NCI-H187 treated with DMSO at 0.1 percent for 48 hours (cell line): ENCODE results near the gene FOXO6.
"Not testable (repeated sequence)": the region's sequence is repeated elsewhere in the genome, so short reads cannot be mapped to it uniquely, and the experiment has no call there.

Source experiments
- DNase-seq: peaks from one replicate; lab custom pipeline; 2025; lab: John Stamatoyannopoulos, UW

FOXO6 gene

GRCh38 chr1:41329662-41330587, 31.3 kb upstream of the FOXO6 start:
- no peak for DNase-seq

DNA sequence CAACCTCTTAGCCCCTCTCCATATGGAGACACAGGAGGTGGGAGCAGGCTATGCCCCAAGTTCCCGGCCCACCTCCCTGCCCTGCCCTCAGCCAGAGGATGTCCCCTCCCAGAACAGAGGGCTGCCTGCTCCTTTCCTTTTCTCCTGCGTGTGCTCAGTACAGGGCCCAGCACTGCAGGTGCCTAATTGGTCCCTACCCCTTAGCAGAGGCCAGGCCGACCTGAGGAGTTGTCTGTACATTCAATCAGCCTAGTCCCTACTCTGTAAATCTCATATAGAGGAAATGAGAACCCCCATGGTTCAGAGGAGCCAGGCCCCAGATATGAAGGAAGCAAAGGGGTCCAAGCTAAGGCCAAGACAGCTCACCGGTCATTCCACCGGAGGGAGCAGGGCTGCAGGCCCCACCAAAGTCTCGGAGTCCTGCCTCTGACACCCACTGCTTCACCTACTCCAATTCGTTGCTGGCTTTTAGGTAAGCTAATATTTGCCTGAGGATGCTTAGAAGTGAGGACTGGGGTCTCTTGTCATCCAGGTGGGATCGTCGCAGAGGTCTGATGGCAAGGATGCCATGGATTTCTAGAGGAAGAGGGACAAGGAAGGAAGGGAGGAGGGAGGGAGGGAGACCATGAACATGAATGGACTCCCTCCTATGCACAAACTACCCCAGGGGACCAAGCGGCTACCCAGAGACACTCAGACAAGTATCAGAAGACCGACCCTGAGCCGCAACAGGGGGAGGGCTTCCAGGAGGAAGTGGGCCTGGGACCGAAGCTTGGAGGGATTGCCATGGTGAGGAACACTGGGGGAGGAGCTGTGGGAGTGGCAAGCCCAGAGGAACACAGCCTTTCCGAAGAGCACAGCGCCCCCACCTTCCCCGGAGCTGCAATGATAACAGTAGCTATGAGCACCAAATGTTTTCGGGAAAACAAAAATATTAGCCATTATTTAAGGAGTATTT, 30.4 kb upstream of the FOXO6 start:
- no peak for DNase-seq

GRCh38 chr1:41331546-41331917, 29.7 kb upstream of the FOXO6 start:
- DNase-seq, result no peak

GRCh38 chr1:41332161-41332560, 29.1 kb upstream of the FOXO6 start:
- DNase-seq, result not testable (repeated sequence)

GRCh38 chr1:41333146-41333784, 28.0 kb upstream of the FOXO6 start:
- DNase-seq, result no peak

DNA sequence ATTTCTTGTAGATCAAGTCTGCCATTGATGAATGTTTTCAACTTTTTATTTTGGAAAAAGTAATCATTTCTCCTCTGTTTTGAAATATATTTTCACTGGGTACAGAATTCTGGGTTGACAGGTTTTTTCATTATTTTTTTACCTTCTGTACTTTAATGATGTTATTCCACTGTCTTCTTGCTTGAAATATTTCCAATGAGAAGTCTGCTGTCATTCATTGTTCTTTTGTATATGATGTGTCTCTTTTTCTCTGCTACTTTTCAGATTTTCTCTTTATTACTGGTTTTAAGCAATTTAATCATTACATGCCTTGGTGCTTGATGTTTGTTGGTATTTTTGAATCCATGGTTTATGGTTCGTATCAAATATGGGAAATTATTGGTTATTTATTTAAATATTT, 22.4 kb upstream of the FOXO6 start:
- DNase-seq, result no peak

- no peak for DNase-seq
Measured at GRCh38 chr1:41340655-41341364, 20.4 kb upstream of the FOXO6 start.

DNA sequence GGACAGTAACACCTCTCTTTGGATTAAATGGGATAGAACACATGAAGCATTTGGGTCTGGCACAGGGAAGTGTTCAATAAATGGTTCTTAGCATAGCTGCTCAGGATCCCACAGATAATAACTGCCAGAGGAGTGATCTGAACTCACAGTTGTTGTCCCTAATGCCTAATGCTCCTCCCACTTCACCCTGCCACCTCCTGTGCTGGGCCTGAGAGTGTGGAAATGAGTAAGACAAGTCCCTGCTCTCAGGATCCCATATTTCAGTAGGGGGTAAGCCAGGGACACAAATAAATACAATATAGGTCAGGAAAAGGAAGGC, 19.9 kb upstream of the FOXO6 start:
- no peak for DNase-seq

DNA sequence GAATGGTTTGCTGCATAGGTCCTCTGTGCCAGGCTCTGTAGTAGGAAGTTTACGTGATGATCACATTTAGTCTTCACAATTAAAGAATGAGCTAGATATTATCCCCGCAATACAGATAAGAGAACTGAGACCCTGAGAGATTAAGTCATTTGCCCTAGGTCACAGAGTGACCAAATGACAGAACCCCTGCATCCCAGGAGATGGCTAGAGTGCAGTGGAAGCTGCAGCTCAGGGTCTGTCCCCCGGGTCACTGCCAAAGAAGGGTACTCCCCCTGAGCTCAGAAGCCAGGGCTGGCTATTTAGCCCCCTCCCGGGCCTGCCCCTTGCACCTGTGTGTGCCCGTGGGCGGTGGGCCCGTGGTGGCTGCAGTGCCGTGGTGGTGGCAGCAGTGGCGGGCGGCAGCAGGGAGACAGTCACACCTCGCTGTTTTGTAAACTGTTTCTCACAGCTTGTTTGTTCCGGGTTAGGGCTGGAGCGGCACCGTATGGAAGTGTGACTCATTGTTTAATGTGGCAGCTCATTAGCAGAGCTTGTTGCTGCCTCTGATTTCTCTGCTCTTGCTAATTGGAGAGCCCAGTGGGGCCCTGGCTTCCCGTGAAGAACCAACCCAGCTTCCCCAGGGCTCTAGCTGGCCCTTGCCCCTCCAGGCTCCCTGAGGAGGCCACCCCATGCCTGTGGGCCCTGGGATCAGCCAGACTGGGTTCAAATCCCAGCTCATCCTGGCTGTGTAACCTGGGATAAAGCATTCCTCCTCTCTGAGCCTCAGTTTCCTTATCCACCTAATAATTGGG, 19.3 kb upstream of the FOXO6 start:
- DNase-seq, result no peak

- DNase-seq, result no peak
Measured at GRCh38 chr1:41342774-41343355, 18.4 kb upstream of the FOXO6 start.

GRCh38 chr1:41343790-41344699, 17.2 kb upstream of the FOXO6 start:
- DNase-seq, result no peak

DNA sequence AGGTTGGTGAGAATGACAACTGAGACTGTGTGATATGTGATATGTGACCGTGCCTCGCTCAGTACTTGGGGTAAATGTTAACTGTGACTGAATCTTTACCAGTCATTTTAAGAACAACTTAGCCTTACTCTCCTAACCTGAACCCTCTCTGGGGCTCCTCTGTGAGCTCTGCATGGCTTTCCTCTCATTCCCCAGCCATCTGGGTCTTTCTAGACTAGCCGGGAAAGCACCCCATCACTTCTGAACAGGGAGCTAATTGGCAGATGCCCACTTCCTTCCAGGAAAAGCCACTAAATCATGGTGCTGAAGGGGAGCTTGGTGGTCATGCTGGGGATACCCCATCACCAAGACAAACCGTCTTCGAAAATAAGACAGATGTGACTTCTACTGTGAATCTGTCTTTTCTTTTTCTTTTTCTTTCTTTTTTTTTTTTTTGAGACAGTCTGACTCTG, 16.5 kb upstream of the FOXO6 start:
- DNase-seq, result no peak

- DNase-seq, result no peak
Measured at GRCh38 chr1:41345434-41346075, 15.7 kb upstream of the FOXO6 start.

GRCh38 chr1:41347276-41347675, 14.0 kb upstream of the FOXO6 start:
- no peak for DNase-seq

- DNase-seq, result no peak
Measured at GRCh38 chr1:41348394-41348793, 12.8 kb upstream of the FOXO6 start.

DNA sequence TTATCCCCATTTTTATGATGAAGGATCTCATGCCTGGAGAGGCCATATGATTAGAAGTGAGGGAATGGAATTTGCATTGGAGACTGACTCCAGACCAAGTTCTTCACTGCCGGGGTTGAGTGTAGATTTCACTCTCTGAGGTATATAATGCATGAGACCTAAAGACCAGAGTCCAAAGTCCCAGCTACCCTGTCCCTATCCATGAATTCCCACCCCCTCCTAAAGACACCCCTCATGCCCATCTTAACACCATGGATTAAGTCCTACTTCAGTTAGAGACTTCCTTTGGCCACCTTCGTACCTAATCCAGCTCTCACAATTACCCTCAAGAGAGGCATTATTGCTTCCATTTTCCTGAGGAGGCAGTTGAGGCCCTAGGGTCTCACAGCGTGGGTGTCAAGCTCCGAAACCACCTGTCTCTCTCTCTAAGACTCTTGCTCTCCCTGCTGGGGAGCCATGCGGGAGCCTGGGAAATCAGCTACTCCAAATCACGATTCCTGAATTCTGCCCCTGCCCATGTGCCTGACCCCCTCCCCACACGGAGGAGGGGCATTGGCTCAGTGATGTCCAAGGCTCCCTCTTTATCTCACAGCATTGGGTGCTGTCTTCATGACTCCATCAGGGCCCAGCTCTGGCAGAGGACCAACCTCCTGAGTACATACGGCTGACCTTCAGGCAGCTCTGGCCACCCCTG, 11.7 kb upstream of the FOXO6 start:
- no peak for DNase-seq

- no peak for DNase-seq
Measured at GRCh38 chr1:41350055-41350378, 11.2 kb upstream of the FOXO6 start.
